Measurements from ENCODE around the gene JUP.

JUP gene

GRCh38 chr17:41758601-41759000 is 27.9 kb downstream of the JUP start:
- ATAC-seq (no peak), DNase-seq (no peak)

GRCh38 chr17:41754066-41754465 is 32.4 kb downstream of the JUP start:
- ATAC-seq, result no peak
- DNase-seq, result no peak

GRCh38 chr17:41751288-41751687 is 35.2 kb downstream of the JUP start:
- DNase-seq (no peak), ATAC-seq (no peak)

- DNase-seq (no peak), ATAC-seq (no peak)
These were observed 35.6 kb downstream of the JUP start for GRCh38 chr17:41750862-41751261.

GRCh38 chr17:41748275-41748674 is 38.2 kb downstream of the JUP start:
- ATAC-seq, result no peak
- DNase-seq, result no peak

GRCh38 chr17:41741709-41742108 is 44.8 kb downstream of the JUP start:
- no peak for DNase-seq
- ATAC-seq, result no peak

GRCh38 chr17:41740506-41740905 is 46.0 kb downstream of the JUP start:
- ATAC-seq, result no peak
- DNase-seq, result no peak

- ATAC-seq (no peak), DNase-seq (no peak)
These were observed 46.7 kb downstream of the JUP start for GRCh38 chr17:41739661-41740352.

GRCh38 chr17:41738801-41739112 is 47.8 kb downstream of the JUP start:
- DNase-seq, result no peak

GRCh38 chr17:41738077-41738800 is 48.3 kb downstream of the JUP start:
- ATAC-seq (peak; percentile 91), DNase-seq (peak; percentile 84)

More at GRCh38 chr17:41738801-41739112, 47.8 kb downstream of the JUP start:
- no peak for ATAC-seq

- ATAC-seq (no peak), DNase-seq (no peak)
These were observed 48.9 kb downstream of the JUP start for GRCh38 chr17:41737680-41738023.

- no peak for DNase-seq
- no peak for ATAC-seq
These were observed 49.4 kb downstream of the JUP start for GRCh38 chr17:41736983-41737679.

GRCh38 chr17:41735744-41736143 is 50.8 kb downstream of the JUP start:
- no peak for DNase-seq
- no peak for ATAC-seq

- DNase-seq (no peak), ATAC-seq (no peak)
These were observed 51.6 kb downstream of the JUP start for GRCh38 chr17:41734949-41735313.

- peak; percentile 24 for DNase-seq
- no peak for ATAC-seq
These were observed 52.2 kb downstream of the JUP start, which contains the start of gene HAP1 for GRCh38 chr17:41734139-41734948. HAP1 (minus strand) TSS chr17:41734643; CDS start chr17:41734634, 9 bp downstream.

GRCh38 chr17:41733348-41734138 is 53.0 kb downstream of the JUP start:
- ATAC-seq, result no peak
- no peak for DNase-seq

GRCh38 chr17:41731836-41732235 is 54.7 kb downstream of the JUP start:
- ATAC-seq (no peak), DNase-seq (no peak)

- DNase-seq, result no peak
- ATAC-seq, result no peak
These were observed 56.0 kb downstream of the JUP start for GRCh38 chr17:41730479-41730878.

GRCh38 chr17:41728056-41728455 is 58.5 kb downstream of the JUP start:
- DNase-seq (no peak), ATAC-seq (no peak)

GRCh38 chr17:41725134-41725533 is 61.4 kb downstream of the JUP start:
- DNase-seq (no peak), ATAC-seq (no peak)

- DNase-seq (no peak), ATAC-seq (no peak)
These were observed 61.9 kb downstream of the JUP start for GRCh38 chr17:41724476-41725050.

All from stimulated activated naive CD8-positive, alpha-beta T cell treated with anti-CD3 and anti-CD28 coated beads, Interleukin-15, Interleukin-2, amounts not matched to agents 100 U/mL and 50 U/mL, for 24 hours (primary cell).